IMR-90 (cell line): ENCODE measurements around the gene MFSD2A. TPM values are rescaled to one million over a fixed set of nuclear protein-coding genes. Genes with fewer than 3 reads are reported as not detected.

ENCODE experiments used
- ATAC-seq: fragments of 200-7000 bp; cut with Tn5 transposase; 2 replicates; pipeline ENCODE4 v1.9.1; 2020; ENCODE audit warnings: low read depth, mild to moderate bottlenecking, moderate library complexity
- BruUV-seq: library from RNA; stranded (reverse); fragments of 400-500 nt; replicated peaks from 2 replicates; lab custom pipeline; 2021; lab: Mats Ljungman, UMichigan
- CTCF ChIA-PET: fragments of 300-600 bp; formaldehyde crosslinking; extraction: SDS; loops from one replicate; lab custom pipeline; 2021; ENCODE audit warnings: antibody characterized with exemption; lab: Yijun Ruan, JAX
- POLR2A ChIA-PET: fragments of 300-600 bp; sonication (Branson Sonifier 250); formaldehyde crosslinking; loops from one replicate; lab custom pipeline; 2022; ENCODE audit warnings: antibody characterized with exemption; ENCODE audit not compliant: unreplicated experiment; lab: Charles Lee
- DNase-seq: peaks from one replicate; pipeline ENCODE4 v3.0.0; 2013
- H2AFZ ChIP-seq: replicated peaks from 2 replicates; pipeline ENCODE3; 2013; ENCODE audit warnings: low read length, mild to moderate bottlenecking; ENCODE audit not compliant: poor library complexity
- H2AK5ac ChIP-seq: 2 replicates; pipeline ENCODE4 v1.6.1; 2013; ENCODE audit warnings: low read depth, low read length, inconsistent platforms
- H2AK9ac ChIP-seq: replicated peaks from 2 replicates; pipeline ENCODE3; 2013; ENCODE audit warnings: mild to moderate bottlenecking, low read depth, low read length, moderate library complexity; ENCODE audit not compliant: poor library complexity
- H2BK120ac ChIP-seq: 2 replicates; pipeline ENCODE4 v1.6.1; 2013; ENCODE audit warnings: low read depth, low read length, inconsistent platforms
- H2BK15ac ChIP-seq: 3 replicates; pipeline ENCODE4 v1.6.1; 2013; ENCODE audit warnings: low read depth, low read length, inconsistent platforms
- H2BK20ac ChIP-seq: 2 replicates; pipeline ENCODE4 v1.6.1; 2013; ENCODE audit warnings: low read depth, mild to moderate bottlenecking, inconsistent platforms, low read length, moderate library complexity
- H2BK5ac ChIP-seq: 2 replicates; pipeline ENCODE4 v1.6.1; 2013; ENCODE audit warnings: mild to moderate bottlenecking, low read depth, low read length, inconsistent platforms; ENCODE audit not compliant: poor library complexity, severe bottlenecking
- H3K14ac ChIP-seq: replicated peaks from 2 replicates; pipeline ENCODE4 v1.6.1; 2013; ENCODE audit warnings: low read depth, low read length, inconsistent platforms
- H3K18ac ChIP-seq: 2 replicates; pipeline ENCODE4 v1.6.1; 2013; ENCODE audit warnings: low read depth, low read length, control low read depth
- H3K23ac ChIP-seq: 2 replicates; pipeline ENCODE4 v1.6.1; 2013; ENCODE audit warnings: low read depth, low read length, inconsistent platforms
- H3K27ac ChIP-seq: 2 replicates; pipeline ENCODE4 v1.5.1; 2013; ENCODE audit warnings: mild to moderate bottlenecking, control low read depth, low read length; ENCODE audit not compliant: insufficient read depth
- H3K27me3 ChIP-seq: 2 replicates; pipeline ENCODE4 v1.6.1; 2013; ENCODE audit warnings: low read length; ENCODE audit not compliant: control insufficient read depth, insufficient read depth
- H3K36me3 ChIP-seq: 2 replicates; pipeline ENCODE4 v1.6.1; 2013; ENCODE audit warnings: low read length, mixed read lengths; ENCODE audit not compliant: control insufficient read depth, insufficient read depth
- H3K4ac ChIP-seq: 2 replicates; pipeline ENCODE4 v1.6.1; 2013; ENCODE audit warnings: low read depth, low read length, inconsistent platforms
- H3K4me1 ChIP-seq: 2 replicates; pipeline ENCODE4 v1.6.1; 2013; ENCODE audit warnings: low read length, mixed read lengths; ENCODE audit not compliant: control insufficient read depth, insufficient read depth
- H3K4me2 ChIP-seq: 2 replicates; pipeline ENCODE4 v1.6.1; 2013; ENCODE audit warnings: low read depth, mild to moderate bottlenecking, control low read depth, low read length, moderate library complexity
- H3K4me3 ChIP-seq: 2 replicates; pipeline ENCODE4 v1.5.1; 2013; ENCODE audit warnings: low read depth, mild to moderate bottlenecking, control low read depth, low read length, moderate library complexity; ENCODE audit not compliant: insufficient read depth
- H3K56ac ChIP-seq: 2 replicates; pipeline ENCODE4 v1.6.1; 2013; ENCODE audit warnings: low read length, inconsistent platforms; ENCODE audit not compliant: insufficient read depth; ENCODE audit errors: extremely low read depth
- H3K79me1 ChIP-seq, 2 experiments: 2 replicates each; pipeline ENCODE4 v1.6.1; 2013; ENCODE audit warnings: low read length in 2 of 2, inconsistent platforms in 1 of 2, low read depth in 1 of 2
- H3K9ac ChIP-seq: 2 replicates; pipeline ENCODE4 v1.6.1; 2013; ENCODE audit warnings: low read depth, low read length, control low read depth
- H3K9me1 ChIP-seq: 2 replicates; pipeline ENCODE4 v1.6.1; 2013; ENCODE audit warnings: low read length, inconsistent platforms; ENCODE audit not compliant: insufficient read depth
- H3K9me3 ChIP-seq: 2 replicates; pipeline ENCODE4 v1.6.1; 2013; ENCODE audit warnings: low read length; ENCODE audit not compliant: control insufficient read depth, insufficient read depth
- H4K20me1 ChIP-seq: 2 replicates; pipeline ENCODE4 v1.6.1; 2013; ENCODE audit warnings: low read length, inconsistent platforms; ENCODE audit not compliant: insufficient read depth
- H4K5ac ChIP-seq: 2 replicates; pipeline ENCODE4 v1.6.1; 2013; ENCODE audit warnings: mild to moderate bottlenecking, low read depth, low read length, control low read depth
- H4K8ac ChIP-seq, 2 experiments: 2 replicates each; pipeline ENCODE4 v1.6.1; 2013; ENCODE audit warnings: low read depth in 2 of 2, low read length in 2 of 2, control low read depth in 1 of 2, inconsistent platforms in 1 of 2
- H4K91ac ChIP-seq: 2 replicates; pipeline ENCODE4 v1.6.1; 2013; ENCODE audit warnings: low read depth, low read length, inconsistent platforms; ENCODE audit not compliant: insufficient read depth
- BHLHE40 ChIP-seq: fragments of 150-350 bp; IDR thresholded peaks from 2 replicates; pipeline ENCODE4 v1.6.1; 2016; ENCODE audit warnings: mild to moderate bottlenecking, low read depth, low read length
- FOS ChIP-seq: fragments of 150-350 bp; IDR thresholded peaks from 2 replicates; pipeline ENCODE4 v1.6.1; 2016; ENCODE audit warnings: low read depth, low read length
- MAFK ChIP-seq: IDR thresholded peaks from 2 replicates; pipeline ENCODE4 v1.6.1; 2012; ENCODE audit warnings: low read depth, low read length, improper control_type of control experiment
- MAZ ChIP-seq: IDR thresholded peaks from 2 replicates; pipeline ENCODE4 v1.6.1; 2012; ENCODE audit warnings: low read depth, mild to moderate bottlenecking, low read length, improper control_type of control experiment, moderate library complexity, borderline replicate concordance
- MXI1 ChIP-seq: IDR thresholded peaks from 2 replicates; pipeline ENCODE4 v1.6.1; 2012; ENCODE audit warnings: low read depth, mild to moderate bottlenecking, low read length, moderate library complexity, borderline replicate concordance
- NFE2L2 ChIP-seq: fragments of 150-350 bp; IDR thresholded peaks from 2 replicates; pipeline ENCODE4 v1.6.1; 2016; ENCODE audit warnings: low read depth, mild to moderate bottlenecking, low read length
- POLR2A ChIP-seq: IDR thresholded peaks from 2 replicates; pipeline ENCODE4 v1.6.1; 2012; ENCODE audit warnings: mild to moderate bottlenecking, low read depth, low read length
- RAD21 ChIP-seq: IDR thresholded peaks from 2 replicates; pipeline ENCODE4 v1.6.1; 2012; ENCODE audit warnings: low read length, improper control_type of control experiment
- RFX5 ChIP-seq: IDR thresholded peaks from 2 replicates; pipeline ENCODE4 v1.8.0; 2012; ENCODE audit warnings: low read depth, mild to moderate bottlenecking, low read length, moderate library complexity
- SMC3 ChIP-seq: fragments of 150-350 bp; IDR thresholded peaks from 2 replicates; pipeline ENCODE4 v1.6.1; 2016; ENCODE audit warnings: low read depth, mild to moderate bottlenecking, antibody characterized with exemption, low read length, moderate library complexity
- WGBS, 2 experiments: methylation state at CpG; one replicate each; pipeline versions ENCODE4 v1.1.5 to v1.1.7; 2013; ENCODE audit warnings: missing lambda C conversion rate in 2 of 2; ENCODE audit not compliant: insufficient read length in 1 of 2; ENCODE audit errors: extremely low coverage in 2 of 2; 5-methylcytosine and 5-hydroxymethylcytosine counted together
- dilution Hi-C: fragments of 300-500 bp; cut with HindIII; formaldehyde crosslinking; loops from one replicate; pipeline ENCODE4 v1.14.3; 2018; ENCODE audit warnings: low sequenced_read_pairs; ENCODE audit not compliant: unreplicated experiment
- in situ Hi-C: fragments of 300-500 bp; cut with MboI; formaldehyde crosslinking; loops from 3 replicates; pipeline ENCODE4 v1.14.3; 2019; ENCODE audit warnings: low sequenced_read_pairs, inconsistent platforms, mixed read lengths
- intact Hi-C: fragments of 100-400 bp; cut with micrococcal nuclease; formaldehyde crosslinking; loops from 2 replicates; pipeline ENCODE4 v1.10.0; 2022
- polyA plus RNA-seq, 3 experiments: library from polyadenylated mRNA; depleted of rRNA; stranded (reverse); fragments of >200 nt; gene quantifications; 2 replicates each; pipeline ENCODE4 v1.2.3, GENCODE V29; 2012; ENCODE audit warnings: low replicate concordance in 1 of 3
- total RNA-seq: library from RNA; depleted of rRNA; stranded (reverse); fragments of >200 nt; gene quantifications from 2 replicates; pipeline ENCODE4 v1.2.3, GENCODE V29; 2012
- TF ChIP-seq, protein P1 (sequence below): fragments of 150-350 bp; IDR thresholded peaks from 2 replicates; pipeline ENCODE4 v1.6.1; 2017; ENCODE audit warnings: mild to moderate bottlenecking, antibody characterized with exemption, low read length, low read depth

The MFSD2A gene
- total and polyA plus RNA-seq, 2 of the 4 experiments (the other 2 are of a cell fraction), result 5.7 to 7.3 TPM

DNA sequence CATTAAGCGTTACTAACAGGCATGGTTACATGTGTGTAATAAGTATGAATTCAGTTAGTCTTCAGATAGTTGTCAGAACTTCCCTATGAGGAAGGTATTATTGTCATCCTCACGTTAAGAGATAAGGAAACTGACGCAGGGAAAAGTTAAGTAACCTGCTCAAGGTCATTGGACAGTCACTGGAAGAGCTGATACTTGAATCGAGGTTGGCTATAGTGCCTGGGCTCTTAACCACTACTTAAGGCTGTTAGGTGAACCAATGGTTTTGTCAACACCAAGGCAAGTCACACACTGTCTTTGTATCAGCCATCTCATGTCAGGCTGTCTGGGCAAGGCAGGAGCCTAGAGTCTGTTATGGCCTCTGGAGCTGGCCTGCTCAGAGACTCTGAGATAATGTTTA is 16.2 kb downstream of the MFSD2A start:
- Histone ChIP-seq H2BK20ac (no peak overlapping the region), H3K9ac (no peak overlapping the region), H3K36me3 (no peaks in the 10 kb centered on the region), H3K9me3 (no peaks in the 10 kb centered on the region), H3K27ac (no peak overlapping the region), H4K5ac (no peak overlapping the region), H2BK15ac (no peak overlapping the region), H3K4me3 (no peak overlapping the region), H4K91ac (no peak overlapping the region), H3K4me2 (no peak overlapping the region), H2AFZ (no peak overlapping the region), H2AK5ac (no peak overlapping the region), H3K4ac (no peak overlapping the region), H4K8ac (no peak overlapping the region), H2BK120ac (no peak overlapping the region), H3K27me3 (no peaks in the 10 kb centered on the region), H3K56ac (no peak overlapping the region), H3K79me1 (no peaks in the 10 kb centered on the region), H4K20me1 (no peaks in the 10 kb centered on the region), H2BK5ac (no peak overlapping the region), H2AK9ac (no peak overlapping the region), H3K14ac (no peak overlapping the region), H3K23ac (no peak overlapping the region), H3K18ac (no peak overlapping the region), H3K9me1 (no peaks in the 10 kb centered on the region), H3K4me1 (no peaks in the 10 kb centered on the region)
- 78% methylated on average over 2 of the region's 4 CpGs; no CpG with 5 or more reads in 1 of the 2 experiments for WGBS, 2 experiments
- ChIA-PET CTCF (interaction anchor here (1.3 to 2.5 kb wide), 2 partner anchors 51 to 61 kb away, joined by 4 to 10 read pairs; no protein-coding TSS in a partner anchor), POLR2A (no interaction called here)
- dilution Hi-C loops (no loop called here), intact Hi-C loops (loop anchor here (5.0 kb wide), 1 partner anchor 69 kb away; the partner anchor contains the start of gene MYCL), in situ Hi-C loops (loop anchor here (5.0 kb wide), 2 partner anchors 49 to 149 kb away; no protein-coding TSS in a partner anchor)
- DNase-seq (no peak), ATAC-seq (no peak)
- TF ChIP-seq POLR2A, result no peak
- no peak for TF ChIP-seq BHLHE40
- TF ChIP-seq FOS, result no peak
- TF ChIP-seq MXI1, result no peak
- no peak for TF ChIP-seq MAFK
- no peak for TF ChIP-seq NFE2L2
- no peak for TF ChIP-seq RAD21
- TF ChIP-seq MAZ, result no peak
- no peak for TF ChIP-seq RFX5
- no peak for TF ChIP-seq SMC3
- TF ChIP-seq, protein P1, sequence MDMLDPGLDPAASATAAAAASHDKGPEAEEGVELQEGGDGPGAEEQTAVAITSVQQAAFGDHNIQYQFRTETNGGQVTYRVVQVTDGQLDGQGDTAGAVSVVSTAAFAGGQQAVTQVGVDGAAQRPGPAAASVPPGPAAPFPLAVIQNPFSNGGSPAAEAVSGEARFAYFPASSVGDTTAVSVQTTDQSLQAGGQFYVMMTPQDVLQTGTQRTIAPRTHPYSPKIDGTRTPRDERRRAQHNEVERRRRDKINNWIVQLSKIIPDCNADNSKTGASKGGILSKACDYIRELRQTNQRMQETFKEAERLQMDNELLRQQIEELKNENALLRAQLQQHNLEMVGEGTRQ, result no peak
- BruUV-seq, result no TSS peak
